KMS-11 (cell line): ENCODE results near the gene CD247.

ENCODE experiments used
- H2AFZ ChIP-seq: fragments of 200-600 bp; sonication (generic); 2 replicates; pipeline ENCODE4 v1.6.1; 2016; ENCODE audit warnings: antibody characterized with exemption, mixed run types, low read depth
- H3K27ac ChIP-seq: fragments of 200-600 bp; sonication (generic); 2 replicates; pipeline ENCODE4 v1.6.1; 2016; ENCODE audit warnings: mild to moderate bottlenecking, mixed run types
- H3K27me3 ChIP-seq: fragments of 200-600 bp; sonication (generic); 2 replicates; pipeline ENCODE4 v1.6.1; 2017; ENCODE audit warnings: mild to moderate bottlenecking, low read depth, mixed run types, moderate library complexity; ENCODE audit not compliant: insufficient read depth
- H3K36me3 ChIP-seq: fragments of 200-600 bp; sonication (generic); 2 replicates; pipeline ENCODE4 v1.6.1; 2017; ENCODE audit warnings: mild to moderate bottlenecking, mixed run types; ENCODE audit not compliant: insufficient read depth
- H3K4me1 ChIP-seq: fragments of 200-600 bp; sonication (generic); 2 replicates; pipeline ENCODE4 v1.6.1; 2016; ENCODE audit warnings: mild to moderate bottlenecking, low read depth, mixed run types; ENCODE audit not compliant: poor library complexity, severe bottlenecking
- H3K4me2 ChIP-seq: fragments of 200-600 bp; sonication (generic); 2 replicates; pipeline ENCODE4 v1.7.0; 2016; ENCODE audit warnings: mild to moderate bottlenecking, mixed run types
- H3K4me3 ChIP-seq: fragments of 200-600 bp; sonication (generic); IDR thresholded peaks from 2 replicates; pipeline ENCODE4 v1.6.1; 2017; ENCODE audit warnings: low read depth, low read length, mixed read lengths; ENCODE audit not compliant: insufficient read depth
- H3K79me2 ChIP-seq: fragments of 200-600 bp; sonication (generic); 2 replicates; pipeline ENCODE4 v1.6.1; 2016; ENCODE audit warnings: low read depth, mixed run types; ENCODE audit not compliant: insufficient read depth
- H3K9ac ChIP-seq: fragments of 200-600 bp; sonication (generic); 2 replicates; pipeline ENCODE4 v1.6.1; 2016; ENCODE audit warnings: mild to moderate bottlenecking, mixed run types
- H4K20me1 ChIP-seq: fragments of 200-600 bp; sonication (generic); 2 replicates; pipeline ENCODE4 v1.6.1; 2016; ENCODE audit warnings: mild to moderate bottlenecking, mixed run types; ENCODE audit not compliant: insufficient read depth
- TF ChIP-seq, protein P1 (sequence below): fragments of 200-600 bp; sonication (generic); conservative IDR thresholded peaks from 2 replicates; pipeline ENCODE4 v1.6.1; 2017; ENCODE audit warnings: low read depth, mild to moderate bottlenecking, antibody characterized with exemption, low read length, moderate library complexity, mixed read lengths

The CD247 gene

DNA sequence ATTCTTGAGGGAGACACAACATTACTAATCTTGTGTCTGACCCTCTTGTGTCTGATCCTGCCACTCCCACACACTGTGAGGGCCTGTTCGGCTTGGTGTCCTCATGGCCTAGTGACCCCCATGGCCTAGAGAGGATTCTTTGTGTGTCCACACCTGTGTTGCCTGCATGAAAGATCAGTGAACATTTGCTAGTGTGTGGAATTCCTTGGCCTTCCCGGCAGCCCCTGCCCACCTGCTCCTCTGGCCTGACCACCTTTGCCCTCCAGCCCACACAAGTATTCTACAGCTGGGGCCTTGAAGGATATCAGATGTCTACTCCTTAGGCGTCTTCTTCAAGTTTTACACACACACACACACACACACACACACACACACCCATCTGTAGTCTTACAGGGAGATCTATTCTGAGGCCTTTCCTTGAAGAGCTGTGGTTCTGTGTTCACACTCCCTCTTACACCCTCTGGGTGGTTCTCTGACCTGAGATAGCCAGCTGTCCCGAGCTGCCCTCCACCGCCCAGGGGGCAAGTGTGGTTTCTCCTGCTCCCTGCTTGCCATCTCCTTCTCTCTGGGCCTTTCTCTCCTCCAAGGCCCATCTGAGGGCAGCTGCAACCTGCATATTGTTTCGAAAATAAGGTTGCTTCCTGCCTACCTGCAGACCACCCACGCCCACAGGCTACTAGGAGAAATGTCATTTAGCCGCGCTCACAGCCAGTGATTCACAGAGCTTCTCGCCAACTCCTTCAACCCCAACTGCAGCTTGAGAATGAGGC, 45.4 kb downstream of the CD247 start:
- H3K9ac ChIP-seq: no peak overlapping the region
- no peak overlapping the region for H3K4me2 ChIP-seq
- no peak overlapping the region for H3K4me3 ChIP-seq
- H3K36me3 ChIP-seq: no peaks in the 10 kb centered on the region
- H3K4me1 ChIP-seq: no peaks in the 10 kb centered on the region
- TF ChIP-seq, protein P1, sequence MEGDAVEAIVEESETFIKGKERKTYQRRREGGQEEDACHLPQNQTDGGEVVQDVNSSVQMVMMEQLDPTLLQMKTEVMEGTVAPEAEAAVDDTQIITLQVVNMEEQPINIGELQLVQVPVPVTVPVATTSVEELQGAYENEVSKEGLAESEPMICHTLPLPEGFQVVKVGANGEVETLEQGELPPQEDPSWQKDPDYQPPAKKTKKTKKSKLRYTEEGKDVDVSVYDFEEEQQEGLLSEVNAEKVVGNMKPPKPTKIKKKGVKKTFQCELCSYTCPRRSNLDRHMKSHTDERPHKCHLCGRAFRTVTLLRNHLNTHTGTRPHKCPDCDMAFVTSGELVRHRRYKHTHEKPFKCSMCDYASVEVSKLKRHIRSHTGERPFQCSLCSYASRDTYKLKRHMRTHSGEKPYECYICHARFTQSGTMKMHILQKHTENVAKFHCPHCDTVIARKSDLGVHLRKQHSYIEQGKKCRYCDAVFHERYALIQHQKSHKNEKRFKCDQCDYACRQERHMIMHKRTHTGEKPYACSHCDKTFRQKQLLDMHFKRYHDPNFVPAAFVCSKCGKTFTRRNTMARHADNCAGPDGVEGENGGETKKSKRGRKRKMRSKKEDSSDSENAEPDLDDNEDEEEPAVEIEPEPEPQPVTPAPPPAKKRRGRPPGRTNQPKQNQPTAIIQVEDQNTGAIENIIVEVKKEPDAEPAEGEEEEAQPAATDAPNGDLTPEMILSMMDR: no peak
- no peak overlapping the region for H2AFZ ChIP-seq
- H4K20me1 ChIP-seq: no peaks in the 10 kb centered on the region
- H3K27ac ChIP-seq: no peak overlapping the region
- no peaks in the 10 kb centered on the region for H3K79me2 ChIP-seq
- no peaks in the 10 kb centered on the region for H3K27me3 ChIP-seq

DNA sequence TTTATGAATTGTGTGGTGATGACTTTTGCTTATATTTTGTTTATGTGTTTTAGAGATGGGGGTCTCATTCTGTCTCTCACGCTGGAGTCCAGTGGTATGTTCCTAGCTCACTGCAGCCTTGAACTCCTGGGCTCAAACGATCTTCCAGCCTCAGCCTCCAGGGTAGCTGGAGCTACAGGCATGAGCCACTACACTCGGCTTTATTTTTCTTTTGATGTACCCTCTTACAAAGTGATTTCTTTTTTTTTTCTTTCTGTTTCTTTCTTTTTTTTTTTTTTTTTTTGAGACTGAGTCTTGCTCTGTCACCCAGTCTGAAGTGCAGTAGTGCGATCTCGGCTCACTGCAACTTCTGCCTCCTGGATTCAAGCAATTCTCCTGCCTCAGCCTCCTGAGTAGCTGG, 46.8 kb downstream of the CD247 start:
- Histone ChIP-seq H4K20me1 (no peaks in the 10 kb centered on the region), H3K4me3 (no peak overlapping the region), H3K4me1 (no peaks in the 10 kb centered on the region), H3K36me3 (no peaks in the 10 kb centered on the region), H3K27ac (no peak overlapping the region), H3K27me3 (no peaks in the 10 kb centered on the region), H3K4me2 (no peak overlapping the region), H3K79me2 (no peaks in the 10 kb centered on the region), H3K9ac (no peak overlapping the region), H2AFZ (no peak overlapping the region)
- TF ChIP-seq, protein P1: no peak

DNA sequence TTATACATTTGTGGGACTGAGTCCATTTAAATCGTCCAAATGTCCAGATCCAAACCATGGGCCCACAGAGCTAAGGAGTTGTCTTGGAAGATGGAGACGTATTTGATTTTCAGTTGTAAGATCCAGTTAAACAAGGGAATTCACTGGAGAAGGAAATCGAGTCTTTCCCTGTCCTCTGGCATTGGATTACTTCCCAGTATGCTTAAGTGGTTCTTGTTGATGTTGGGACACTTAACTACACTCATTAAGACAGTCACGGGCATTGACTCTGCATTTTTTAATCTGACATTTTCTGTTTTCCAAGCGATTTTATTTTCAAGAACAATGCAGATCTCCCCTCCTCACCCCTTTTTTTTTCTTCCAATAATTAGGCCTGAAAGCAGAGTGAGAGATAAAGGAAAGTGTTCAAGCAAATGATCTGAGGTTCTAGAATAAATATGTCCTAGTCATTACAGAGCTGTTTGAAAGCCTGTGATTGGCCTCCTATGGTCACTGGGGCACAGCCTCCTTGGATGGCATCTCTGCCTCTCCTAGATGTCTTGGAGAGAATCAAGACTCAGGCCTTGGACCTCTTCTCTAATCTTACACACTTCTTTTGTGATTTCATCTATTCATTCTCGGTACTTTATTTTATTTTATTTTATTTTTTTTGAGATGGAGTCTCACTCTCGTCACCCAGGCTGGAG, 48.9 kb downstream of the CD247 start:
- H4K20me1 ChIP-seq: no peaks in the 10 kb centered on the region
- no peaks in the 10 kb centered on the region for H3K36me3 ChIP-seq
- H2AFZ ChIP-seq: no peak overlapping the region
- TF ChIP-seq, protein P1: no peak
- H3K27ac ChIP-seq: no peak overlapping the region
- no peak overlapping the region for H3K9ac ChIP-seq
- H3K4me3 ChIP-seq: no peak overlapping the region
- no peak overlapping the region for H3K4me2 ChIP-seq
- no peaks in the 10 kb centered on the region for H3K27me3 ChIP-seq
- H3K4me1 ChIP-seq: no peaks in the 10 kb centered on the region
- H3K79me2 ChIP-seq: no peaks in the 10 kb centered on the region

DNA sequence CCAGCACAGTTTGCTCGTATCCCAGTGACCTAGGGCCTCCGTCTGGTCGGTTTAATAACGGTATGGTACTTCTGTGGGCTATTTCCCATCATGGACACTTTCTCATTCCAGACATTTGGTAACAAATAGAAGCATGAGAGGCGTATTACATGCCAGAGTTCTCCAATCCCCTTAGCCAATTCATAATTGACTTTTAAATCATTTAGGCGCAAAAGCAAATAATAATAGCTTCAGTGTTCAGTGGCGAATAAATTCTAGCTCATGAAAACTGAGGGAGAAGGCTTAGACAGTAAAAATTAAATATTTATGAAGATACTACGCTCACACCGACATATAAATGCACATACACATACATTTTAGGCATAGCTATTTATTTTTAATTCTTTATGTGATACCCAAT, 50.6 kb downstream of the CD247 start:
- TF ChIP-seq, protein P1: no peak
- Histone ChIP-seq H3K4me1 (no peaks in the 10 kb centered on the region), H3K27ac (no peak overlapping the region), H4K20me1 (no peaks in the 10 kb centered on the region), H2AFZ (no peak overlapping the region), H3K4me2 (no peak overlapping the region), H3K36me3 (no peaks in the 10 kb centered on the region), H3K79me2 (no peaks in the 10 kb centered on the region), H3K9ac (no peak overlapping the region), H3K27me3 (no peaks in the 10 kb centered on the region), H3K4me3 (no peak overlapping the region)
